H54 (cell line): ENCODE results near the gene TEX2.
A peak's percentile ranks its signal among the peaks of the same experiment; 100 is the strongest.

ENCODE experiments used
- DNase-seq: peaks from one replicate; pipeline ENCODE4 v3.0.0; 2011; ENCODE audit warnings: low spot score, mixed read lengths; ENCODE audit not compliant: insufficient read length
- FAIRE-seq: peaks from 3 replicates; lab custom pipeline; 2011; peaks lifted over from hg19 to GRCh38; lab: Jason Lieb, UNC
- POLR2A ChIP-seq: IDR thresholded peaks from 2 replicates; pipeline ENCODE4 v1.6.1; 2011; ENCODE audit warnings: low read depth, mild to moderate bottlenecking, low read length

TEX2 gene

DNA sequence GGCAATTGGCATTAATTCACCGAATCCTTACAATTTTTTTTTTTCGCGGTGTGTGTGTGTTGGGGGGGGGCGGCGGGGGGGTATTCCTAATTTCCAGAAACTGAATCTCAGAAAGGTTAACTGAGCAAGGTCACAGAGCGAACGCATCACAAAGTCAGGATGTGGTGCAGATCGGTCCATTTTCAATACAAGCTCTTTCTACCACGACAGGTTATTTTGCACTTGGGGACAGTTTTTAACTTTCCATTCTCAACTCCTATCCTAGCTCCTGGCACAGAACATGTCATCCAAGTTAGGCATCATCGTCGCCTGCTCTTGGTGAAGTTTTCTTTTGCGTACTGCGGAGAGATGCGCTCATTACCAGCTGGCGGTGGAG, 117.7 kb downstream of the TEX2 start:
- no peak for TF ChIP-seq POLR2A
- DNase-seq (no peak), FAIRE-seq (no peak)

GRCh38 chr17:64139542-64139941, 123.5 kb downstream of the TEX2 start:
- TF ChIP-seq POLR2A: no peak
- FAIRE-seq: no peak
- no peak for DNase-seq

- FAIRE-seq: no peak
- no peak for TF ChIP-seq POLR2A
- no peak for DNase-seq
These were observed 124.6 kb downstream of the TEX2 start for GRCh38 chr17:64138441-64138840.

GRCh38 chr17:64135000-64135399, 128.1 kb downstream of the TEX2 start:
- TF ChIP-seq POLR2A: no peak
- FAIRE-seq: no peak
- DNase-seq: no peak

- FAIRE-seq (no peak), DNase-seq (no peak)
- no peak for TF ChIP-seq POLR2A
These were observed 128.7 kb downstream of the TEX2 start for GRCh38 chr17:64134216-64134970.

DNA sequence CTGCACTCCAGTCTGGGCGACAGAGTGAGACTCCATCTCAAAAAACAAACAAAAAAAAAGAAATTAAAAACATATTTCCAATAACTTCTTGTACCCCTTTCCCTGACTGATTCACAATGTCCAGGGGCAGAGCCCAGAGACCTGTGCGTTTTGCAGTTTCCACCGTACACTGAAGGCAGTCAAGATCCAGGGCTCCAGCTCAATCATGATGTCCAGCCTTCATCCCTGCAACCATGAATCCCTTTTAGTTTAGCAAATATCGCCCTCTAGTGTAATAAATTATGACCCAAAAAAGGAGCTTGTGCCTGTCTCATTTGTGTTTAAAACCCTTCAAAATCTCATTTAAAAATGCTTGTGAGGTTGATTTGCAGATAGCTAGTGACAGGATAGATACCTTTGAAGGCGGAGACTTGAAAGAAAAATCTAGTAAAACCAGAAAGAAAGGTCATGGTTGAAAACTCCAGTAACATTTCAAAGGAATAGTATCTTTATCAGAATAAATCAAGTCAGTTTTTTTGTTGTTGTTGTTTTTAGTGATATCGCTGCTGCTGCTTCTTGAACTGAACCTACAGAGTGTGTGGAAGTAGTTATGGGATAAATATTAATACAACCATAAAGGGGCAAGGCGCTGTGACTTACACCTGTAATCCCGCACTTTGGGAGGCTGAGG, 129.4 kb downstream of the TEX2 start:
- TF ChIP-seq POLR2A: no peak
- DNase-seq: peak; percentile 66
- peak; percentile 69 for FAIRE-seq

GRCh38 chr17:64131606-64132270, 131.3 kb downstream of the TEX2 start:
- FAIRE-seq: no peak
- DNase-seq: no peak
- no peak for TF ChIP-seq POLR2A

DNA sequence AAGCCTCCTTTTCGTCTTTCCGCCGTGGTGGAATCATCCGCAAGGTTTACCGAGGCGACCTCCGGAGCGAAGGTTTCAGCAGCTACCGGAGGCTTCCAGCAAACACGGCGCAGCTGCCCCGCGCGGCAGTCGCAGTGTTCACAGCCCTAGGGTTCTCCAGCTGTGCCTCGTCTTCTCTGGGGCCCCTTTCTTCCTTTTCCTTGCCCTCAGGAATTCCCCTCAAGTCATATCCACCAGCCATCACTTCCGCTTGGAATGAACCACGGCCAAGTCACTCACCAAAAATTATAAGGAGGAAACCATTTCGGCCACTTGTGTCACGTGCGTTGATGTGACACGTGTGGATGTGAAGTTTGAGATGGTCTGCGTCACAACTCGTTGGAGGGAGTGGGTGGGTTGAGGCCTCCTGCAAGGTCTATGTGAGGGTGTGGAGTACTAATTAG, 132.5 kb downstream of the TEX2 start:
- DNase-seq: no peak
- TF ChIP-seq POLR2A: no peak
- FAIRE-seq: no peak

DNA sequence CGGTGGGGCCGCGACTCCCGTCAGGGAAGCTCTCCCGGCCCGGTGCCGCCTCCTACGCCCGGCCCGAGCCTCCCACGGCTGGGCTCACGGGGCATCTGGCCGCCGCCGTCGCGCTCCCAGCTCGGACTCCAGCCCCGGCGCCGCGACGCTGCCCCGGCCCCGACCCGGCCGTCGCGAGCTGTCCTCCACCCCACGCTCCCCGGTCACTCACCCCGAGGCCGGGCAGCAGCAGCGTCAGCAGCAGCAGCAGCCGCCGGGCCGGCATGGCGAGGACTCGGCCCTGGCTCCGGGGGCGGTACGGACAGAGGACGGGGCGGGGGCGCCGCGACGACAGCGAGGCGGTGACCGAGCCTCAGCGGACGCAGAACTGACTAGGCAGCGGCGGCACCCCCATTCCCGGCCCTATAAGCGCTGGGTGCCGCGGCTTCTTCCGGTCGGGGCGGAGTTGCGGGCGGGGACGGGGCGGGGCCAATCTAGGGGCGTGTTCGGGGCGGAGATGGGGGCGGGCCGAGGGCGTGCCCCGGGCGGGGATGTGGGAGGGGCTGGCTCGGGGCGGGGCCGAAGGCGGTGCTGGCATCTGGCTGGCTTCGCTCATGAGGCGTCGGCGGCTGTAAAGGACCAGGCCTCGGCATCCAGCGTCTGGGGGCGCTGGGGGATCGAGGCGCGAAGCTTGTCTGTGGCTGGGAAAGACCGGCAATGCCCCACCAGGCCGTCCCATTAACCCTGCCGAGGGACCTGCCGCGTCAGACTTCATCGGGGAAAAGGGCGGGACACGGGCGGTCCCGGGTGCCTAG, 133.1 kb downstream of the TEX2 start, which contains the start of gene ERN1:
ERN1 (minus strand) TSS at position 380 of the 794 bp plus-strand sequence; CDS start at position 265, 115 bp downstream.
- FAIRE-seq: no peak
- TF ChIP-seq POLR2A: peak; percentile 99
- DNase-seq: peak; percentile 94

DNA sequence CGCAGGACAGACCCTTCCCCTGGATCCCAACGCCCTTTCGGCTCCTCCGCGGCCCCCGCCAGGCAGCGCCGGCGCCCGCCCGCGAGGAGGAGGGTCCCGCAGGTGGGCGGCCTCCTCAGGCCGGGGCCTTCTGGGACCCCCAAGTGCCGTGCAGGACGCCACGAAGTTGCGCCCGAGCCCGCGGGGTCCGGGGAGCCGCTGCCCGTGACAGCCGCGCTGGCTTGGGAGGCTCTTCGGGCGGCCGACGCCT, 133.6 kb downstream of the TEX2 start:
- DNase-seq (no peak), FAIRE-seq (no peak)
- TF ChIP-seq POLR2A: no peak

- no peak for TF ChIP-seq POLR2A
- DNase-seq (peak; percentile 54), FAIRE-seq (peak; percentile 6)
These were observed 134.1 kb downstream of the TEX2 start for GRCh38 chr17:64128787-64129514.

GRCh38 chr17:64126918-64127317, 136.1 kb downstream of the TEX2 start:
- FAIRE-seq (peak; percentile 43), DNase-seq (no peak)
- TF ChIP-seq POLR2A: no peak

DNA sequence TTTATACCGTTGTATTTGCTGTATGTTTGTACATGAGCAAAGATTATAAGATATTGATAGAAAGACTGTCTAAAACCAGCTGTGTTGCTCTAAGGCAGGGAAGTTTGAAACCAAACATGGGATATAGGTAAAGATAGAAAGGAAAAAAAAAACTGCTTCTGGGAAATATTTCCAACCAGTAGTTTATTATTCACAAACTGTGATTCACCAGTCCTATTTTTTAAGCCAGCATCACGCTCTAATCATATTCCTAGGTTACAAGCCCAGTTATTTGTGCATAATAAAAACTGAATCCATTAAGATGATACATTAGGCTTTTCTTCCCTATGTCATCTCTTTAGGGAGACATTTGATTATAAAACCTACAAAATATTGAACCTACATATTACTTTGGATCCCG, 137.1 kb downstream of the TEX2 start:
- no peak for TF ChIP-seq POLR2A
- no peak for FAIRE-seq
- DNase-seq: no peak

GRCh38 chr17:64124609-64125008, 138.5 kb downstream of the TEX2 start:
- DNase-seq (no peak), FAIRE-seq (no peak)
- TF ChIP-seq POLR2A: no peak
